Measurements from ENCODE around the gene API5.

GRCh38 chr11:43269254-43269918 is 42.4 kb upstream of the API5 start:
- no peak for TF ChIP-seq EP300 (IDR thresholded peaks at IDR 0.05)
- TF ChIP-seq CTCF (IDR thresholded peaks at IDR 0.05), result no peak

All from ovary (tissue), 3 donors.